Motor neuron (in vitro differentiated cells): ENCODE measurements around the gene PCNX4. TPM values are rescaled to one million over a fixed set of nuclear protein-coding genes. Genes with fewer than 3 reads are reported as not detected.
A peak's percentile ranks its signal among the peaks of the same experiment; 100 is the strongest.

Source experiments
- ATAC-seq, 8 experiments: fragments of 200-7000 bp; cut with Tn5 transposase; replicated peaks in 6 of 8; 2 replicates each; pipeline ENCODE4 v1.8.0; 2021; ENCODE audit warnings: mild to moderate bottlenecking in 8 of 8, moderate library complexity in 8 of 8
- H3K27ac ChIP-seq, 2 donors: fragments of 250-450 bp; sonication (Bioruptor Pico); 2 replicates each; pipeline ENCODE4 v1.9.0; 2021; ENCODE audit warnings: antibody characterized with exemption in 2 of 2, mild to moderate bottlenecking in 2 of 2, moderate library complexity in 1 of 2
- H3K4me1 ChIP-seq, 2 donors: fragments of 250-450 bp; sonication (Bioruptor Pico); replicated peaks in 1 of 2; 2 replicates each; pipeline ENCODE4 v1.6.1; 2021; ENCODE audit warnings: antibody characterized with exemption in 2 of 2, mild to moderate bottlenecking in 2 of 2, moderate library complexity in 1 of 2
- H3K4me3 ChIP-seq, 5 donors: fragments of 250-450 bp; sonication (Bioruptor Pico); 2 replicates each; pipeline ENCODE4 v1.9.0; 2021; ENCODE audit warnings: antibody characterized with exemption in 5 of 5, mild to moderate bottlenecking in 5 of 5, moderate library complexity in 4 of 5
- WGBS, 10 experiments: fragments of 450-650 bp; shearing (Covaris generic); methylation state at CpG; one replicate each; pipeline ENCODE4 v1.0.0; 2022; 5-methylcytosine and 5-hydroxymethylcytosine counted together
- in situ Hi-C, 9 experiments: fragments of 400-800 bp; cut with MboI; loops; one replicate each; pipeline ENCODE4 v1.15.0; 2021; ENCODE audit warnings: low sequenced_read_pairs in 9 of 9, low pct_unique_long_range_greater_than_20kb in 2 of 9; ENCODE audit not compliant: unreplicated experiment in 9 of 9
- total RNA-seq, 8 experiments: library from RNA; unstranded; fragments of 300-600 nt; gene quantifications; 2 replicates each; pipeline versions ENCODE4 v1.2.3 to v1.2.4, GENCODE V29; 2022

Gene PCNX4
- total RNA-seq, 8 experiments from 2014 or later, result 48.6 to 137 (median 69.1) TPM

GRCh38 chr14:60204104-60204842, 112.5 kb downstream of the PCNX4 start:
- peaks cover 0 to 20% of the 10 kb centered on the region in 2 donors for H3K4me1 ChIP-seq
- in situ Hi-C loops, result no loop called here
- WGBS, 10 experiments, result 0 to 50% (median 12%) methylated on average over 2 to 8 of the region's 8 CpGs
- no peak overlapping the region for H3K27ac ChIP-seq
- no peak overlapping the region for H3K4me3 ChIP-seq
- peak in 5 of 8 experiments; percentile 25 to 56 (median 41) for ATAC-seq

- in situ Hi-C loops, result no loop called here
- ATAC-seq, result peak in 4 of 8 experiments; percentile 27 to 50 (median 48)
- H3K4me3 ChIP-seq, result no peak overlapping the region
- WGBS, 10 experiments, result 28 to 100% (median 61%) methylated on average over 1 to 5 of the region's 6 CpGs; no CpG with 5 or more reads in 2 of the 10 experiments
- peaks cover 0 to 20% of the 10 kb centered on the region in 2 donors for H3K4me1 ChIP-seq
- no peak overlapping the region for H3K27ac ChIP-seq
These were observed 113.4 kb downstream of the PCNX4 start for GRCh38 chr14:60204843-60205774.

GRCh38 chr14:60206249-60206670, 114.5 kb downstream of the PCNX4 start:
- Histone ChIP-seq H3K4me3 (no peak overlapping the region), H3K27ac (no peak overlapping the region), H3K4me1 (peaks cover 0 to 20% of the 10 kb centered on the region in 2 donors)
- 20 to 94% (median 75%) methylated on average over 1 to 7 of the region's 7 CpGs; no CpG with 5 or more reads in 1 of the 10 experiments for WGBS, 10 experiments
- ATAC-seq, result no peak
- in situ Hi-C loops, result no loop called here

GRCh38 chr14:60206837-60207533, 115.3 kb downstream of the PCNX4 start:
- H3K4me1 ChIP-seq, result peaks cover 0 to 20% of the 10 kb centered on the region in 2 donors
- in situ Hi-C loops, result no loop called here
- no peak overlapping the region for H3K4me3 ChIP-seq
- no peak overlapping the region for H3K27ac ChIP-seq
- no peak for ATAC-seq
- 20 to 100% (median 89%) methylated on average over 2 to 6 of the region's 6 CpGs for WGBS, 10 experiments

- in situ Hi-C loops, result no loop called here
- no peak for ATAC-seq
- H3K27ac ChIP-seq, result no peak overlapping the region
- H3K4me1 ChIP-seq, result no peaks in the 10 kb centered on the region
- no peak overlapping the region for H3K4me3 ChIP-seq
- 0 to 100% (median 20%) methylated on average over 1 of the region's 1 CpG; no CpG with 5 or more reads in 4 of the 10 experiments for WGBS, 10 experiments
These were observed 119.0 kb downstream of the PCNX4 start for GRCh38 chr14:60210703-60211102.

GRCh38 chr14:60211153-60211552, 119.4 kb downstream of the PCNX4 start:
- in situ Hi-C loops, result no loop called here
- 19 to 100% (median 55%) methylated on average over 1 to 3 of the region's 3 CpGs for WGBS, 10 experiments
- Histone ChIP-seq H3K4me3 (no peak overlapping the region), H3K4me1 (no peaks in the 10 kb centered on the region), H3K27ac (no peak overlapping the region)
- ATAC-seq, result no peak

- in situ Hi-C loops, result no loop called here
- WGBS, 10 experiments, result 40 to 100% (median 86%) methylated on average over 1 to 3 of the region's 5 CpGs; no CpG with 5 or more reads in 1 of the 10 experiments
- ATAC-seq, result no peak
- no peak overlapping the region for H3K27ac ChIP-seq
- H3K4me1 ChIP-seq, result no peaks in the 10 kb centered on the region
- H3K4me3 ChIP-seq, result no peak overlapping the region
These were observed 121.0 kb downstream of the PCNX4 start for GRCh38 chr14:60212503-60213371.

GRCh38 chr14:60214003-60214402, 122.3 kb downstream of the PCNX4 start:
- Histone ChIP-seq H3K4me3 (no peak overlapping the region), H3K27ac (no peak overlapping the region), H3K4me1 (no peaks in the 10 kb centered on the region)
- in situ Hi-C loops, result no loop called here
- no peak for ATAC-seq
- 14 to 100% (median 91%) methylated on average over 1 to 3 of the region's 3 CpGs; no CpG with 5 or more reads in 1 of the 10 experiments for WGBS, 10 experiments

- in situ Hi-C loops, result no loop called here
- no peak for ATAC-seq
- Histone ChIP-seq H3K27ac (no peak overlapping the region), H3K4me1 (no peaks in the 10 kb centered on the region), H3K4me3 (no peak overlapping the region)
- 0 to 55% (median 30%) methylated on average over 1 of the region's 1 CpG; no CpG with 5 or more reads in 3 of the 10 experiments for WGBS, 10 experiments
These were observed 122.8 kb downstream of the PCNX4 start for GRCh38 chr14:60214415-60215126.

GRCh38 chr14:60215127-60215444, 123.4 kb downstream of the PCNX4 start:
- no peaks in the 10 kb centered on the region for H3K4me1 ChIP-seq
- in situ Hi-C loops, result no loop called here
- H3K27ac ChIP-seq, result no peak overlapping the region
- 0 to 100% (median 85%) methylated on average over 1 to 2 of the region's 2 CpGs; no CpG with 5 or more reads in 3 of the 10 experiments for WGBS, 10 experiments
- ATAC-seq, result no peak
- no peak overlapping the region for H3K4me3 ChIP-seq

- Histone ChIP-seq H3K4me1 (no peaks in the 10 kb centered on the region), H3K27ac (no peak overlapping the region), H3K4me3 (no peak overlapping the region)
- ATAC-seq, result no peak
- in situ Hi-C loops, result no loop called here
- 24 to 100% (median 88%) methylated on average over 1 to 4 of the region's 4 CpGs for WGBS, 10 experiments
These were observed 124.0 kb downstream of the PCNX4 start for GRCh38 chr14:60215520-60216420.
